ENCODE measurements around the gene PGAP3.

The PGAP3 gene, protein sequence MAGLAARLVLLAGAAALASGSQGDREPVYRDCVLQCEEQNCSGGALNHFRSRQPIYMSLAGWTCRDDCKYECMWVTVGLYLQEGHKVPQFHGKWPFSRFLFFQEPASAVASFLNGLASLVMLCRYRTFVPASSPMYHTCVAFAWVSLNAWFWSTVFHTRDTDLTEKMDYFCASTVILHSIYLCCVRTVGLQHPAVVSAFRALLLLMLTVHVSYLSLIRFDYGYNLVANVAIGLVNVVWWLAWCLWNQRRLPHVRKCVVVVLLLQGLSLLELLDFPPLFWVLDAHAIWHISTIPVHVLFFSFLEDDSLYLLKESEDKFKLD

DNA sequence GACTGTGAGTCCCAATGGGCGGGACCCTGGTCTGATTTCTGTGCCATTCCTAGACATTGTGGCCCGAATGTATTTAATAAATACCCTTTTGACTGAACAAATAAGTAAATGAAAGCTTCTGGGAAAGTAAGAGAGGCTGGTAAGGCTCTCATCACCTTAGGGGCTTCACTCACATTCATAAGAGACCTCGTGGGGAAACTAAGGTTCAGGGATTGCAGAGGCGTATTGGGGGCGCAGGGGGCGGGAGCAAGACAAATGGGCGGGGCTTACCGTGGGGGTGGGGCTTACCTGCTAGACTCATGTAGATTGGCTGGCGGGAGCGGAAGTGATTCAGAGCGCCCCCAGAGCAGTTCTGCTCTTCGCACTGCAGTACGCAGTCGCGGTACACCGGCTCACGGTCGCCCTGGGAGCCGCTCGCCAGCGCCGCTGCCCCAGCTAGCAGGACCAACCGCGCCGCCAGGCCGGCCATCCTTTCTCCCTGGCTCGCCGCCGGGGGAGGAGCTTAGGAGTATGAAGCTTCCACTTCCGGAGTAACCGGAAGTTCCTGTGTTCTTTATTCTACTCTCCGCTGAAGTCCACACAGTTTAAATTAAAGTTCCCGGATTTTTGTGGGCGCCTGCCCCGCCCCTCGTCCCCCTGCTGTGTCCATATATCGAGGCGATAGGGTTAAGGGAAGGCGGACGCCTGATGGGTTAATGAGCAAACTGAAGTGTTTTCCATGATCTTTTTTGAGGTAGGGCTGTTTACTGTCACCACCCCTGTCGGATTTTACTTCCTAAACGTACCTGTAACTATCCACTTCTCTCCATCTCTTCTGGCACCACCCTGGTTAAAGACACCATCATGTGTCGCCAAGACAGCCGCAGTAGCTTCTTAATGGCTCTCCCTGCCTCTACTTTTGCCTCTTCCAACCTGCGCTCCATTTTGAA, at the start of gene PGAP3:
Gene PGAP3 (minus strand): TSS at position 512 of the 929 bp plus-strand sequence. CDS start 43 bp downstream, at position 469.
- ATAC-seq = peak; percentile 97
- TF ChIP-seq ISL1 (CRISPR knock-in tag; IDR thresholded peaks at IDR 0.05) (peak; percentile 14; the same call in 1 of the 2 replicates), SNAI2 (CRISPR knock-in tag; IDR thresholded peaks at IDR 0.05) (0 out of 2 replicates have a peak, but pooled peaks have one; percentile 66), OSR1 (CRISPR knock-in tag; IDR thresholded peaks at IDR 0.05) (no peak), ARNTL (CRISPR knock-in tag; IDR thresholded peaks at IDR 0.05; ENCODE audit: borderline replicate concordance, low read depth) (no peak), CSDC2 (CRISPR knock-in tag; IDR thresholded peaks at IDR 0.05) (peak; percentile 66; the same call in 1 of the 2 replicates), GLIS3 (CRISPR knock-in tag; IDR thresholded peaks at IDR 0.05) (no peak), ZC3H10 (CRISPR knock-in tag; IDR thresholded peaks at IDR 0.05) (no peak), ESRRG (CRISPR knock-in tag; IDR thresholded peaks at IDR 0.05) (no peak), BACH2 (CRISPR knock-in tag; IDR thresholded peaks at IDR 0.05; ENCODE audit: borderline replicate concordance) (no peak), PPARA (CRISPR knock-in tag; IDR thresholded peaks at IDR 0.05; ENCODE audit: borderline replicate concordance) (no peak), ZFP3 (CRISPR knock-in tag; IDR thresholded peaks at IDR 0.05) (0 out of 2 replicates have a peak, but pooled peaks have one; percentile 20), ZNF70 (CRISPR knock-in tag; IDR thresholded peaks at IDR 0.05) (no peak), ZNF8 (CRISPR knock-in tag; IDR thresholded peaks at IDR 0.05) (no peak), TOX (CRISPR knock-in tag; IDR thresholded peaks at IDR 0.05; ENCODE audit: borderline replicate concordance) (0 out of 2 replicates have a peak, but pooled peaks have one; percentile 12), ZFP30 (CRISPR knock-in tag; IDR thresholded peaks at IDR 0.05) (no peak), TCF4 (CRISPR knock-in tag; IDR thresholded peaks at IDR 0.05; ENCODE audit: borderline replicate concordance) (no peak)
- TF ChIP-seq, protein P1, sequence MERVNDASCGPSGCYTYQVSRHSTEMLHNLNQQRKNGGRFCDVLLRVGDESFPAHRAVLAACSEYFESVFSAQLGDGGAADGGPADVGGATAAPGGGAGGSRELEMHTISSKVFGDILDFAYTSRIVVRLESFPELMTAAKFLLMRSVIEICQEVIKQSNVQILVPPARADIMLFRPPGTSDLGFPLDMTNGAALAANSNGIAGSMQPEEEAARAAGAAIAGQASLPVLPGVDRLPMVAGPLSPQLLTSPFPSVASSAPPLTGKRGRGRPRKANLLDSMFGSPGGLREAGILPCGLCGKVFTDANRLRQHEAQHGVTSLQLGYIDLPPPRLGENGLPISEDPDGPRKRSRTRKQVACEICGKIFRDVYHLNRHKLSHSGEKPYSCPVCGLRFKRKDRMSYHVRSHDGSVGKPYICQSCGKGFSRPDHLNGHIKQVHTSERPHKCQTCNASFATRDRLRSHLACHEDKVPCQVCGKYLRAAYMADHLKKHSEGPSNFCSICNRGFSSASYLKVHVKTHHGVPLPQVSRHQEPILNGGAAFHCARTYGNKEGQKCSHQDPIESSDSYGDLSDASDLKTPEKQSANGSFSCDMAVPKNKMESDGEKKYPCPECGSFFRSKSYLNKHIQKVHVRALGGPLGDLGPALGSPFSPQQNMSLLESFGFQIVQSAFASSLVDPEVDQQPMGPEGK (CRISPR knock-in tag; IDR thresholded peaks at IDR 0.05; ENCODE audit: borderline replicate concordance) = no peak
- TF ChIP-seq, protein P2, sequence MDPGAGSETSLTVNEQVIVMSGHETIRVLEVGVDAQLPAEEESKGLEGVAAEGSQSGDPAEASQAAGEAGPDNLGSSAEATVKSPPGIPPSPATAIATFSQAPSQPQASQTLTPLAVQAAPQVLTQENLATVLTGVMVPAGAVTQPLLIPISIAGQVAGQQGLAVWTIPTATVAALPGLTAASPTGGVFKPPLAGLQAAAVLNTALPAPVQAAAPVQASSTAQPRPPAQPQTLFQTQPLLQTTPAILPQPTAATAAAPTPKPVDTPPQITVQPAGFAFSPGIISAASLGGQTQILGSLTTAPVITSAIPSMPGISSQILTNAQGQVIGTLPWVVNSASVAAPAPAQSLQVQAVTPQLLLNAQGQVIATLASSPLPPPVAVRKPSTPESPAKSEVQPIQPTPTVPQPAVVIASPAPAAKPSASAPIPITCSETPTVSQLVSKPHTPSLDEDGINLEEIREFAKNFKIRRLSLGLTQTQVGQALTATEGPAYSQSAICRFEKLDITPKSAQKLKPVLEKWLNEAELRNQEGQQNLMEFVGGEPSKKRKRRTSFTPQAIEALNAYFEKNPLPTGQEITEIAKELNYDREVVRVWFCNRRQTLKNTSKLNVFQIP (CRISPR knock-in tag; IDR thresholded peaks at IDR 0.05; ENCODE audit: borderline replicate concordance, low read depth) = no peak
- TF ChIP-seq, protein P3, sequence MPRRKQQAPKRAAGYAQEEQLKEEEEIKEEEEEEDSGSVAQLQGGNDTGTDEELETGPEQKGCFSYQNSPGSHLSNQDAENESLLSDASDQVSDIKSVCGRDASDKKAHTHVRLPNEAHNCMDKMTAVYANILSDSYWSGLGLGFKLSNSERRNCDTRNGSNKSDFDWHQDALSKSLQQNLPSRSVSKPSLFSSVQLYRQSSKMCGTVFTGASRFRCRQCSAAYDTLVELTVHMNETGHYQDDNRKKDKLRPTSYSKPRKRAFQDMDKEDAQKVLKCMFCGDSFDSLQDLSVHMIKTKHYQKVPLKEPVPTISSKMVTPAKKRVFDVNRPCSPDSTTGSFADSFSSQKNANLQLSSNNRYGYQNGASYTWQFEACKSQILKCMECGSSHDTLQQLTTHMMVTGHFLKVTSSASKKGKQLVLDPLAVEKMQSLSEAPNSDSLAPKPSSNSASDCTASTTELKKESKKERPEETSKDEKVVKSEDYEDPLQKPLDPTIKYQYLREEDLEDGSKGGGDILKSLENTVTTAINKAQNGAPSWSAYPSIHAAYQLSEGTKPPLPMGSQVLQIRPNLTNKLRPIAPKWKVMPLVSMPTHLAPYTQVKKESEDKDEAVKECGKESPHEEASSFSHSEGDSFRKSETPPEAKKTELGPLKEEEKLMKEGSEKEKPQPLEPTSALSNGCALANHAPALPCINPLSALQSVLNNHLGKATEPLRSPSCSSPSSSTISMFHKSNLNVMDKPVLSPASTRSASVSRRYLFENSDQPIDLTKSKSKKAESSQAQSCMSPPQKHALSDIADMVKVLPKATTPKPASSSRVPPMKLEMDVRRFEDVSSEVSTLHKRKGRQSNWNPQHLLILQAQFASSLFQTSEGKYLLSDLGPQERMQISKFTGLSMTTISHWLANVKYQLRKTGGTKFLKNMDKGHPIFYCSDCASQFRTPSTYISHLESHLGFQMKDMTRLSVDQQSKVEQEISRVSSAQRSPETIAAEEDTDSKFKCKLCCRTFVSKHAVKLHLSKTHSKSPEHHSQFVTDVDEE (CRISPR knock-in tag; IDR thresholded peaks at IDR 0.05) = peak; percentile 63; the same call in 1 of the 2 replicates

DNA sequence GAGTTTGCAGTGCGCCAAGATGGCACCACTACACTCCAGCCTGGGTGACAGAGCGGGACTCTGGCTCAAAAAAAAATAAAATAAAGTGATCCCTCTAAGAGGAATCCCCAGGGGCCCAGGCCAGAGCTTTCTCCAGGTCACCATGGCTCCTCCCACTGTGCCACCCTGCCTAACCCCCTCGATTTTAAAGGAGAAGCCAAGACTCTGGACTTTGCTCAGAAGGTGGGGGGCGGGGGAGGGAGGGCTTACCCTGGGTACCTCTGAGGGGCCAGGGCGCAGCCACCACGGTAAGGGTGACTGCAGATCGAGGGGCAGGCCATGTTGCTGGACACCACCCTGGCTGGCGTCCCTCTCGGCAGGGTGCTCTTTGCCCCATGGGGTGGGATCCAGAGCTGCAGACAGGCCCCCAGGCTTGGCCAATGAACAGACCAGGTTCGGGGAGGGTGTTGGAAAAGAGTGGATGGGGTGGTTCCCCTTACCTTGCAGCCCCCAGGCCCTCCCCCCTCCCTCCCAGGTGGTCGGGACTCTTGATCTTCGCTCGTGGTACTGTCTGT, 49.4 kb upstream of the PGAP3 start:
- no peak for ATAC-seq
- TF ChIP-seq ZC3H10 (CRISPR knock-in tag; IDR thresholded peaks at IDR 0.05) = no peak
- TF ChIP-seq, protein P4, sequence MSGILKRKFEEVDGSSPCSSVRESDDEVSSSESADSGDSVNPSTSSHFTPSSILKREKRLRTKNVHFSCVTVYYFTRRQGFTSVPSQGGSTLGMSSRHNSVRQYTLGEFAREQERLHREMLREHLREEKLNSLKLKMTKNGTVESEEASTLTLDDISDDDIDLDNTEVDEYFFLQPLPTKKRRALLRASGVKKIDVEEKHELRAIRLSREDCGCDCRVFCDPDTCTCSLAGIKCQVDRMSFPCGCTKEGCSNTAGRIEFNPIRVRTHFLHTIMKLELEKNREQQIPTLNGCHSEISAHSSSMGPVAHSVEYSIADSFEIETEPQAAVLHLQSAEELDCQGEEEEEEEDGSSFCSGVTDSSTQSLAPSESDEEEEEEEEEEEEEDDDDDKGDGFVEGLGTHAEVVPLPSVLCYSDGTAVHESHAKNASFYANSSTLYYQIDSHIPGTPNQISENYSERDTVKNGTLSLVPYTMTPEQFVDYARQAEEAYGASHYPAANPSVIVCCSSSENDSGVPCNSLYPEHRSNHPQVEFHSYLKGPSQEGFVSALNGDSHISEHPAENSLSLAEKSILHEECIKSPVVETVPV (CRISPR knock-in tag; IDR thresholded peaks at IDR 0.05) = no peak
- no peak for TF ChIP-seq ISL1 (CRISPR knock-in tag; IDR thresholded peaks at IDR 0.05)
- no peak for TF ChIP-seq OSR1 (CRISPR knock-in tag; IDR thresholded peaks at IDR 0.05)
- no peak for TF ChIP-seq CSDC2 (CRISPR knock-in tag; IDR thresholded peaks at IDR 0.05)
- TF ChIP-seq, protein P3 (CRISPR knock-in tag; IDR thresholded peaks at IDR 0.05) = no peak
- no peak for TF ChIP-seq ESRRG (CRISPR knock-in tag; IDR thresholded peaks at IDR 0.05)
- no peak for TF ChIP-seq ZFP3 (CRISPR knock-in tag; IDR thresholded peaks at IDR 0.05)
- no peak for TF ChIP-seq SNAI2 (CRISPR knock-in tag; IDR thresholded peaks at IDR 0.05)
- no peak for TF ChIP-seq ZFP30 (CRISPR knock-in tag; IDR thresholded peaks at IDR 0.05)
- TF ChIP-seq, protein P5, sequence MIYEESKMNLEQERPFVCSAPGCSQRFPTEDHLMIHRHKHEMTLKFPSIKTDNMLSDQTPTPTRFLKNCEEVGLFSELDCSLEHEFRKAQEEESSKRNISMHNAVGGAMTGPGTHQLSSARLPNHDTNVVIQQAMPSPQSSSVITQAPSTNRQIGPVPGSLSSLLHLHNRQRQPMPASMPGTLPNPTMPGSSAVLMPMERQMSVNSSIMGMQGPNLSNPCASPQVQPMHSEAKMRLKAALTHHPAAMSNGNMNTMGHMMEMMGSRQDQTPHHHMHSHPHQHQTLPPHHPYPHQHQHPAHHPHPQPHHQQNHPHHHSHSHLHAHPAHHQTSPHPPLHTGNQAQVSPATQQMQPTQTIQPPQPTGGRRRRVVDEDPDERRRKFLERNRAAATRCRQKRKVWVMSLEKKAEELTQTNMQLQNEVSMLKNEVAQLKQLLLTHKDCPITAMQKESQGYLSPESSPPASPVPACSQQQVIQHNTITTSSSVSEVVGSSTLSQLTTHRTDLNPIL (CRISPR knock-in tag; IDR thresholded peaks at IDR 0.05; ENCODE audit: low read depth) = no peak
- no peak for TF ChIP-seq ZNF70 (CRISPR knock-in tag; IDR thresholded peaks at IDR 0.05)
- no peak for TF ChIP-seq TOX (CRISPR knock-in tag; IDR thresholded peaks at IDR 0.05; ENCODE audit: borderline replicate concordance)
- TF ChIP-seq RARB (CRISPR knock-in tag; IDR thresholded peaks at IDR 0.05) = no peak
- no peak for TF ChIP-seq ZNF8 (CRISPR knock-in tag; IDR thresholded peaks at IDR 0.05)

All from SK-N-SH treated with all-trans-retinoic acid at 6 μM for 48 hours (cell line).